22Rv1 (cell line): Measurements from ENCODE around the gene ALOX5AP.

ENCODE experiments used
- CTCF ChIP-seq: fragments of 450-650 bp; IDR thresholded peaks from 2 replicates; pipeline ENCODE4 v1.5.1; 2017; ENCODE audit warnings: mild to moderate bottlenecking
- ZFX ChIP-seq: fragments of 450-650 bp; IDR thresholded peaks from 2 replicates; pipeline ENCODE4 v1.6.1; 2017; ENCODE audit warnings: antibody characterized with exemption, borderline replicate concordance

DNA sequence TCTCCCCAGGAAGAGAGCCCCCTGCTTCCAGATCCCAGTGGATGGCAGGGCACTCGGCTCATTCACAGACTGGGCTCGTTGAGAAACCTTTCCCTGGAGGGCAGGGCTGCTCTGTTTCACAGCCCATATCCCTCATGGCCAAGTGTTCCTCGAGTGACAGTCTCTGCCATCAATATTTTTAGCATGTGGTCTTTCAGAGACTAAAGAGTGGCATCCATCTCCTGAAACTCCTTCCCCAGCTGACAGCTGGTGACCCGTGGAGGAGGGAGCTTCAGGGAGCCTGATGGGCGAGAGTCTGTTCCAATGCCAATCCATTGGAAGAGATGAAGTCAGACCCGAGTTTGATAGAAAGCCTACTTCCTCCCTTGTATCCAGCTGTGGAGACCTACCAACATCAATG, 30.7 kb upstream of the ALOX5AP start:
- no peak for TF ChIP-seq CTCF
- no peak for TF ChIP-seq ZFX
